Activated T-cell treated with anti-CD3 and anti-CD28 coated beads, Interleukin-2, amount 50 U/mL, for 24 hours (primary cell): ENCODE data around the gene ZHX3.
A peak's percentile ranks its signal among the peaks of the same experiment; 100 is the strongest.
"Not testable (repeated sequence)": the region's sequence is repeated elsewhere in the genome, so short reads cannot be mapped to it uniquely, and the experiment has no call there.

Experiments used
- DNase-seq: peaks from one replicate; pipeline ENCODE4 v3.0.0-alpha.2; 2020
- H3K27ac Mint-ChIP-seq: 2 replicates; pipeline ENCODE4 v1.8.0; 2020; ENCODE audit warnings: mild to moderate bottlenecking, mixed read lengths
- H3K27me3 Mint-ChIP-seq: 2 replicates; pipeline ENCODE4 v1.8.0; 2020; ENCODE audit warnings: mixed read lengths
- H3K36me3 Mint-ChIP-seq: 2 replicates; pipeline ENCODE4 v1.8.0; 2020; ENCODE audit warnings: low read depth, mixed read lengths
- H3K4me1 Mint-ChIP-seq: 2 replicates; pipeline ENCODE4 v1.8.0; 2020; ENCODE audit warnings: low read depth, mixed read lengths
- H3K4me3 Mint-ChIP-seq: 2 replicates; pipeline ENCODE4 v1.8.0; 2020; ENCODE audit warnings: mild to moderate bottlenecking, moderate library complexity, mixed read lengths
- H3K9me3 Mint-ChIP-seq: 2 replicates; pipeline ENCODE4 v1.8.0; 2020; ENCODE audit warnings: mixed read lengths

ZHX3 gene

GRCh38 chr20:41330941-41331340, 13.4 kb upstream of the ZHX3 start:
- no peak overlapping the region for H3K4me3 Mint-ChIP-seq
- H3K4me1 Mint-ChIP-seq = peaks cover 13% of the 10 kb centered on the region
- no peak for DNase-seq
- no peaks in the 10 kb centered on the region for H3K36me3 Mint-ChIP-seq
- no peaks in the 10 kb centered on the region for H3K9me3 Mint-ChIP-seq
- no peaks in the 10 kb centered on the region for H3K27me3 Mint-ChIP-seq
- H3K27ac Mint-ChIP-seq = no peak overlapping the region

GRCh38 chr20:41330343-41330720, 12.8 kb upstream of the ZHX3 start:
- Mint-ChIP-seq H3K9me3 (no peaks in the 10 kb centered on the region), H3K36me3 (no peaks in the 10 kb centered on the region), H3K4me3 (no peak overlapping the region), H3K27ac (no peak overlapping the region), H3K4me1 (peaks cover 13% of the 10 kb centered on the region), H3K27me3 (no peaks in the 10 kb centered on the region)
- DNase-seq = no peak

GRCh38 chr20:41329435-41330342, 12.2 kb upstream of the ZHX3 start:
- Mint-ChIP-seq H3K4me3 (no peak overlapping the region), H3K27ac (peak overlapping the region; percentile 79), H3K9me3 (no peaks in the 10 kb centered on the region), H3K36me3 (no peaks in the 10 kb centered on the region), H3K27me3 (no peaks in the 10 kb centered on the region), H3K4me1 (peaks cover 13% of the 10 kb centered on the region)
- peak; percentile 71 for DNase-seq

DNA sequence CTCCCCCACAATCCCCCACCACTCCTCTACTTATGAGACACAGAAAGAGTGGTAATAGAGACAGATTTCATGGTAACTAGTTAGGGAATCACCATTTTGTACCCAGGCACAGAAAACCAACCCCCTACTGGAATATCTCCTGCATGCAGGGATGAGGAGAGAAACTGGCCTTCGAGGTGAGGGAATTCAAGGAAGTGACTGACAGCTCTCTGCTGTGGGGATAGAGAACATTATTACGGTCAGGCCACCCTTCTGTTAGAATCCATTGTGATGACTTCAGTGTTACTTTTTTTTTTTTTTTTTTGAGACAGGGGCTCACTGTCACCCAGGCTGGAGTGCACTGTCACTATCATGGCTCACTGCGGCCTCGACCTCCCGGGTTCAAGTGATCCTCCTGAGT, 9.6 kb upstream of the ZHX3 start:
- Mint-ChIP-seq H3K27ac (no peak overlapping the region), H3K27me3 (no peaks in the 10 kb centered on the region), H3K4me3 (no peak overlapping the region), H3K4me1 (peaks cover 13% of the 10 kb centered on the region), H3K36me3 (no peaks in the 10 kb centered on the region), H3K9me3 (no peaks in the 10 kb centered on the region)
- DNase-seq = no peak

- no peak overlapping the region for H3K27ac Mint-ChIP-seq
- H3K4me1 Mint-ChIP-seq = peaks cover 15% of the 10 kb centered on the region
- no peak for DNase-seq
- no peaks in the 10 kb centered on the region for H3K27me3 Mint-ChIP-seq
- H3K9me3 Mint-ChIP-seq = no peaks in the 10 kb centered on the region
- peaks cover 7% of the 10 kb centered on the region for H3K36me3 Mint-ChIP-seq
- no peak overlapping the region for H3K4me3 Mint-ChIP-seq
Observed at GRCh38 chr20:41320976-41321375, 3.4 kb upstream of the ZHX3 start.

DNA sequence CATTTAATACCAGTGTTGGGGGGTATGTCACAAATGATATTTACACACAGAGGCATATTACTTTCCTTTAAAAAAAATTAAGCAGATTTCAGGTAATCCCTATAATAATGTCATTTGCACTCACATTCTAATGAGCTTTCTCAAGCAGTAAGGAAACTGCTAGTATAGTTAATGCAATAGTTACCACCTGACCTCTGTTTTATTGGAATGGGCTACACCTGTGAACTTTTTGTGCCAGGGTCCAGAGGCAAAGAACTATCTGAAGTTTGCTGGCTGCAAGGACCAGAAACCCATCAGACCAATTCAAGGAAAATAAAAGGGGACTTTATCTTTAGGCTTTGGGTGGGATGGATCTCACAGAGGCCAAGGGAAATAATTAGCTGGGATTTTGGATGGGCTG, 2.9 kb upstream of the ZHX3 start:
- no peak for DNase-seq

DNA sequence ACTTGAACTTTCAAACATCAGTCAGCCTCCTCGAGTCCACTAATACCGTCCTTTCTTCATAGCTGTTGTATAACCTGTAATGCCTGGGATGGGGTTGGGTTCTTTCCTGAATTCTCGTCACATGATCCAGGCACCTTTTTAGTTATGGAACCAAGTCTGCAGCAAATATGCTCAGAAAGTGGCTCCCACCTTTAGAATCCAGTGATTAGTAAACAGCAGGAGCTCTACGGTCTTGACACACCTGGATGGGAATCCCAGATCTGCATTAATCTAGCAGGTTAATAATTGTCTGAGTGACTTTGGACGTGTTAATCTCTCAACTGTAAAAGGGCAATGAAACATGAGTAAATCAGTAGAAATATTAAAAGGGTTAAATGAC, 729 bp upstream of the ZHX3 start:
- H3K27me3 Mint-ChIP-seq = no peaks in the 10 kb centered on the region
- peak overlapping the region; percentile 70 for H3K4me3 Mint-ChIP-seq
- no peaks in the 10 kb centered on the region for H3K9me3 Mint-ChIP-seq
- no peak for DNase-seq
- peaks cover 29% of the 10 kb centered on the region for H3K4me1 Mint-ChIP-seq
- H3K27ac Mint-ChIP-seq = peak overlapping the region; percentile 17
- peaks cover 7% of the 10 kb centered on the region for H3K36me3 Mint-ChIP-seq

More for the DNA sequence above, 2.9 kb upstream of the ZHX3 start:
- Mint-ChIP-seq H3K4me1 (peaks cover 18% of the 10 kb centered on the region), H3K4me3 (no peak overlapping the region), H3K27me3 (no peaks in the 10 kb centered on the region), H3K27ac (no peak overlapping the region), H3K9me3 (no peaks in the 10 kb centered on the region), H3K36me3 (peaks cover 7% of the 10 kb centered on the region)

DNA sequence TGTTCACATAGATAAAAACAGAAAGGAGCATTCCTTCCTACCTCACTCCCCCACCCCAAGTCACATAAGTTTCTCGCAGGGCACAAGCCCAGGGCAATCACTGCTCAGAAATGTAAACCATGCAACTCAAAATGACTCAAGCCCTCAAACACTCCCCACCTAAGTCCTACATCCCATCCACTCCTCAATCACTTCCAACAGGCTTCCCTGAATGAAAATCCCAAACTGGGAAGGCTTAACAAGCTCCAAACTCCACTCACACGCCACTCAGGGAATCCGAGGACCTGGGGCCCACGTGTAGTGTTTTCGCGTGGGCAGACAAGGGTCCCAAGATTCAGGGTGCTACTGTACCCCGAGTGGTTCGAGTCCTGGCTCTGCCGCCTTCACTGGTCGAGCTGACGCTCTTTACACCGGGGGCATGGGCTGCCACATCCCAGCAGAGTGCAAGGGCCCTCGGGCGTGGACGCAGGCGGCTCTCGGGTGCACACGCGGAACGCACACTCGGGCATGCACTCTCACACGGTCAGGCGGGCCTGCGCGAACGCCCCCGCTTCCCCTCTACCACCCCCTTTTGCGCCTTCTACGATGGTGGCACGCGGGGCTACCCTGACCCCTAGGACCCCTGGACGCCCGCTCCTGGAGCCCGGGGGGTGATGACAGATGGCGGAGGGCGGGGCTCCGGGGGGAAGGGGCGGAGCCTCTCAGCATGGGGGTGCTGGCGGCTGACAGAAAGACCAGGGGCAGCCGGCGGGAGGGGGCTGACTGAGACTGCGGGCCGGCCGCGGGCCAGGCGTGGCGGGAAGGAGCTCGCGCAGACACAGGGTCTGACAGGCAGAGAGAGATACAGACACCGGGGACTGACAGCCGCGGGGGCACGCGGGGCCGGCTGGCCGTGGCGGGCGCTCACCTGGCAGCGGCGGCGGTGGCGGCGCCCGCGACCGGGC, 657 bp downstream of the ZHX3 start:
- H3K36me3 Mint-ChIP-seq = peaks cover 7% of the 10 kb centered on the region
- peak overlapping the region; percentile 87 for H3K4me3 Mint-ChIP-seq
- H3K9me3 Mint-ChIP-seq = no peaks in the 10 kb centered on the region
- DNase-seq = peak; percentile 91
- H3K27me3 Mint-ChIP-seq = no peaks in the 10 kb centered on the region
- H3K27ac Mint-ChIP-seq = peak overlapping the region; percentile 95
- peaks cover 29% of the 10 kb centered on the region for H3K4me1 Mint-ChIP-seq

GRCh38 chr20:41316051-41316450, 1.5 kb downstream of the ZHX3 start:
- H3K9me3 Mint-ChIP-seq = no peaks in the 10 kb centered on the region
- H3K27ac Mint-ChIP-seq = peak overlapping the region; percentile 95
- peaks cover 29% of the 10 kb centered on the region for H3K4me1 Mint-ChIP-seq
- peaks cover 7% of the 10 kb centered on the region for H3K36me3 Mint-ChIP-seq
- no peaks in the 10 kb centered on the region for H3K27me3 Mint-ChIP-seq
- DNase-seq = no peak
- peak overlapping the region; percentile 87 for H3K4me3 Mint-ChIP-seq

GRCh38 chr20:41314386-41314785, 3.1 kb downstream of the ZHX3 start:
- Mint-ChIP-seq H3K27me3 (no peaks in the 10 kb centered on the region), H3K36me3 (peaks cover 7% of the 10 kb centered on the region), H3K9me3 (no peaks in the 10 kb centered on the region), H3K4me3 (no peak overlapping the region), H3K27ac (no peak overlapping the region), H3K4me1 (peaks cover 32% of the 10 kb centered on the region)
- no peak for DNase-seq

DNA sequence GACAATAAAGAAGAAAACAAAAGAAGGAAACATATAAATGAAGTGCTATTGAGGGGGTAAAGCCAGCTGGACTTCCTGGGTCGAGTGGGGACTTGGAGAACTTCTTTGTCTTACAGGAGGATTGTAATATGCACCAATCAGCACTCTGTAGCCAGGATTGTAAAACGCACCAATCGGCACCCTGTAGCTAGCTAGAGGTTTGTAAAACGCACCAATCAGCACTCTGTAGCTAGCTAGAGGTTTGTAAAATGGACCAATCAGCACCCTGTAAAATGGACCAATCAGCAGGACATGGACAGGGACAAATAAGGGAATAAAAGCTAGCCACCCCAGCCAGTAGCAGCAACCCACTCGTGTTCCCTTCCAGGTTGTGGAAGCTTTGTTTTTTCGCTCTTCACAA, 5.5 kb downstream of the ZHX3 start:
- H3K4me3 Mint-ChIP-seq, H3K36me3 Mint-ChIP-seq, H3K9me3 Mint-ChIP-seq, H3K27me3 Mint-ChIP-seq, DNase-seq, H3K27ac Mint-ChIP-seq: not testable (repeated sequence)
- H3K4me1 Mint-ChIP-seq = peaks cover 28% of the 10 kb centered on the region

DNA sequence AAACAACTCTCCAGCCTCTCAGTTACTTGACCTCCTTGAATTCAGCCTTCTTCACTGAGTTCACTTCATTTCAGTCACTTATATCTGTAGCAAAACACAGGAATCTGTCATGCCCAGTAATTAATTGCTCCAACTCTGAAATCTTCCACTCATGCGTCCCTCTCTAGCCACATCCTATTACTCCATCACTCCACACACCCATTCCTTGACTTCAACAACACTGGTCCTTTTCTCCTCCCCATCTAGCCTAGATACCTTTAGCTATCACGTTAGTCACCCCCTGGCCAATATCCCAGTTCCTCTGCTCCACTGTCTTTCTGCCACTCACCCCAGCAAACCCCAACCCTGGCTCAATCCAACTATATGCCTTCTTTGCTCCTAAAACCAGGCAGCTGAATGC, 7.7 kb downstream of the ZHX3 start:
- Mint-ChIP-seq H3K36me3 (no peaks in the 10 kb centered on the region), H3K27me3 (no peaks in the 10 kb centered on the region), H3K27ac (no peak overlapping the region), H3K4me3 (no peak overlapping the region), H3K9me3 (no peaks in the 10 kb centered on the region), H3K4me1 (peaks cover 14% of the 10 kb centered on the region)
- DNase-seq = no peak

- no peak overlapping the region for H3K4me3 Mint-ChIP-seq
- H3K27ac Mint-ChIP-seq = no peak overlapping the region
- H3K27me3 Mint-ChIP-seq = no peaks in the 10 kb centered on the region
- no peak for DNase-seq
- no peaks in the 10 kb centered on the region for H3K9me3 Mint-ChIP-seq
- peaks cover 7% of the 10 kb centered on the region for H3K4me1 Mint-ChIP-seq
- no peaks in the 10 kb centered on the region for H3K36me3 Mint-ChIP-seq
Observed at GRCh38 chr20:41308726-41309413, 8.7 kb downstream of the ZHX3 start.

DNA sequence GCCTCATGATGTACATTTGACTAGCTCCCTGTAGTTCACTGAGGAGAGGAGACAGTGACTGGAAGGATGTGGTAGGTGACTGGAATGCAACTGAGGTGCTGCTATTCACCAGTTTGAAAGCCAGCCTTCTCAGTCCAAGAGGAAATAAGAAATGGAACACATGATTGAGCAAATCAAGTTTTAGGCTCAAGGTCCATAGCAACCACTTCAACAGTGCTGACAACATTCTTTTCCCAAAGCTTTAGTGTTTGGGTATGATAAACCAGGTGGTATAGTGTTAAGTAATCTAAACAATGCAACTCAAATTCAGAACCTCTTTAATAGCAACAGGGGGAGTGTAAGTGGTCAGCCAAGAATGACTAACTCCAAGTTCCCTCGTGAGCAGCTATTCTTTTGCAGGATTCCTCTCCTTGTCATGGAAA, 9.2 kb downstream of the ZHX3 start:
- Mint-ChIP-seq H3K27ac (no peak overlapping the region), H3K27me3 (no peaks in the 10 kb centered on the region), H3K4me3 (no peak overlapping the region), H3K36me3 (no peaks in the 10 kb centered on the region), H3K9me3 (no peaks in the 10 kb centered on the region), H3K4me1 (peaks cover 7% of the 10 kb centered on the region)
- no peak for DNase-seq
